ENCODE data around the gene SWI5.

The SWI5 gene

DNA sequence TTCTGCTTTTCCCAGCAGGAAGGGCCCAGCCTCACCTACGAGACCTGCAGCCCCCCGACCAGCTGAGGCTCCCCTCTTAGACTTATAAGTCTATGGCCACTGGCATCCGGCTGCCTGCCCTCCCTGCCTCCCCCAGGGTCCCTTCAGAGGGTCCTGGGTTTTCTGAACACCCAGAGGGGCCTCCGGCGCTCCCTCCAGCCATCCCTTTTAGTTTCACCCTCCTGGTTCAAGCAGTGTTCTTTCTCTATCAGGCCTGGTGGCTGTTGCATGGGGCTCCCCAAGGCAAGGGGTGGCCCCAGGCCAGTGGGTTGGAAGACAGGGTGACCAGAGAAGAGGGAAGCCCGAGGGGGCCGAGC is 22.1 kb upstream of the SWI5 start:
- H3K4me1 ChIP-seq (ENCODE audit: control insufficient read depth, insufficient read depth, low read length): peaks cover 4% of the 10 kb centered on the region
- no peaks in the 10 kb centered on the region for H3K27me3 ChIP-seq (ENCODE audit: control insufficient read depth, insufficient read depth, low read length)
- no peaks in the 10 kb centered on the region for H3K9me3 ChIP-seq (ENCODE audit: control insufficient read depth, insufficient read depth, low read length)
- H3K4me3 ChIP-seq (ENCODE audit: low read depth, low read length): no peak overlapping the region
- peaks cover 26% of the 10 kb centered on the region for H3K36me3 ChIP-seq (ENCODE audit: control insufficient read depth, insufficient read depth, low read length)
- H3K9ac ChIP-seq (ENCODE audit: low read depth, low read length): no peak overlapping the region

DNA sequence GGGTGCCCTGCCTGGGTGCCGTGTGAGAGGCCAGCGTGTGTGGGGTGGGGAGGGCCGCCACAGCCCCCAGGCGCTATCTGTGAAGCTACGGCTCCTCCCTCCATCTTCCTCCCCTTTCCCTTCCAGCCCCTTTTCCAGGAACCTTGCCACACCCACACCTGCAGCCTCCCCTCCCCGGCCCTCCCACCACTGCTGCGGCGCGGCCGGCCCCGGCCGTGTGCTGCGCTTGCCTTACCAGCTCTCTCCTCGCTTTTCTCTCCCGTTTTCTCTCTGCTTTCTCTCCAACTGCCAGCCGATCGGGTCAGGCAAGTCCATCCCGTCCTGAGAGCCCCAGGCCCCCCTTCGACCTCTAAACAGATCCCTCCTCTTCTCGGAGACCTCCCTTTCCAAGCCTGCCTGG is 21.7 kb upstream of the SWI5 start:
- Histone ChIP-seq H3K4me1 (ENCODE audit: control insufficient read depth, insufficient read depth, low read length) (peaks cover 4% of the 10 kb centered on the region), H3K27me3 (ENCODE audit: control insufficient read depth, insufficient read depth, low read length) (no peaks in the 10 kb centered on the region), H3K4me3 (ENCODE audit: low read depth, low read length) (no peak overlapping the region), H3K36me3 (ENCODE audit: control insufficient read depth, insufficient read depth, low read length) (peaks cover 29% of the 10 kb centered on the region), H3K9ac (ENCODE audit: low read depth, low read length) (no peak overlapping the region), H3K9me3 (ENCODE audit: control insufficient read depth, insufficient read depth, low read length) (no peaks in the 10 kb centered on the region)

DNA sequence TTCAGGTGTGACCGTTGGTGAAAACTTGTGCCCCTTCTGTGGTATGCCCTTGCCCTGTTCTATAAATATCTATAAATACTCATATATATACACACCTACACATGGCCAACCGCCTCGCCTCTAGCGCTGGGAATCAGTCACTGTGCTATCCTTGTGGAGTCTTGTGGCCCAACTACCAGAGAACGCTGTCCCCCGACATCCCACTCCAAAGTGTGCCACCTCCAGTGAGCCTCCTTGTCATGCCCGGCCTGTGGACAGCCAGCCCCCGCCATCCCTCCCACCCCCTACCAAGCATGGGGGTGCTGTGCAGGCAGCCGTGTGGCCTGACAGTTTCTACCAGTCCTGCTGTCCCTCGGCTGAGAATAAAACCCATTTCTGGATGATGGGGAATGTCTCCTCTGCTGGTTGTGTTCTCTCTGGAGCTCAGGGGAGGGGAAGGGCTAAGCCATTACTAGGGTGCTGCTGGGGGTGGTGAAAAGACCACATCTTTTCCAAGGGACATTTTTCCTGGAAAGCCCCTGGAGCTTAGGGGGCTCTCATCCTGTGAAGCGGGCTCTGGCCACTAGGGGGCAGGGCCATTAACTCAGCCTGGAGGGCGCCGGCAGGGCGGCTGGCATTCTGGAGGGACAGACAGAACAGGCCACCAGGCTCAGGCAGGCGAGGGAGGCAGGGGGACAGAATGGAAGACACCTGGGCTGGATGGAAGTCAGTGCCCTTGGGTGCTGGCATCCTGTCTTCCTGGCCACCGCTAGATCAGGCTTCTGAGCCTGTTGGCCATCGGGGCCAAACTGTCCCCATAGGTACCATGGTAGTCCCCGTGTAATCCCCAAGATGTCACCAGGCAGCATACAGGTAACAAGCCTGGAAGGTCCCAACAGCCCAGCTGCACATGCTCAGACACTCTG is 21.0 kb upstream of the SWI5 start:
- Histone ChIP-seq H3K4me3 (ENCODE audit: low read depth, low read length) (no peak overlapping the region), H3K27me3 (ENCODE audit: control insufficient read depth, insufficient read depth, low read length) (no peaks in the 10 kb centered on the region), H3K36me3 (ENCODE audit: control insufficient read depth, insufficient read depth, low read length) (peaks cover 33% of the 10 kb centered on the region), H3K9ac (ENCODE audit: low read depth, low read length) (no peak overlapping the region), H3K4me1 (ENCODE audit: control insufficient read depth, insufficient read depth, low read length) (peaks cover 4% of the 10 kb centered on the region), H3K9me3 (ENCODE audit: control insufficient read depth, insufficient read depth, low read length) (no peaks in the 10 kb centered on the region)

DNA sequence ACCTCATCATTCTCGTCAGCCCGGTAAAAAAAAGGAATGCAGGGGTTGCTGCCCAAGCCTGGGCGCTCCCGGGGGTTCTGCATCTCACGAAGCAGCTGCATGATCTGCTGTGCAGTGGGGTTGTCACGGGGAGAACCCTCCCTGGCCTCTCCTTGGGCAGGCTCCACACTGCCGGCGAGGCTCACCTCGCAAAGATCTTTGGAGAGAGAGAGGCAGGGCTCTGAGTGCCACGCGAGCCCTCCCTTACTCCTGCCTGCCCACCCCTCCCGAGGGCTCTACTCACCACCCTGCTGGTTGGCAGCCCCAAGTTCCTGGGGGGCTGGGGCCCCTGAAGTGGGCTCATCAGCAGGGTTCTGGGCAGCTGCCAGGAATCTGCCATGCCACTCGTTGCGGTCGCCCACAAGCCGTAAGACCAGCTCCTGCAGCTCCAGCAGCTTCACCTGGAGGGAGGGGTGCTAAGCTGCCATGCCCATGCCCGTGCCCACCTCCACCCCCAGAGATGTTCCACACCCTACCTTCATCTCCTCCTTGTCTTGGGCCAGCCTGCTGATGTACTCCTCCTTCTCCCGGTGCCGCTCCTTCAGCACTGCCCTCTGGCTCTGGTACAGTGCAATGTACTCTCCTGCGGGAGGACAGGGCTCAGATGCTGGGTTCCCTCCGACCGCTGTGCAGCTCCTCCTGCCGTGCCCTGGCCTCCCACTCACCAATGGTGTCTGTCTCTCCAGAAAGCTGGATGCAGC is 18.8 kb upstream of the SWI5 start:
- no peaks in the 10 kb centered on the region for H3K9me3 ChIP-seq (ENCODE audit: control insufficient read depth, insufficient read depth, low read length)
- no peaks in the 10 kb centered on the region for H3K27me3 ChIP-seq (ENCODE audit: control insufficient read depth, insufficient read depth, low read length)
- H3K4me3 ChIP-seq (ENCODE audit: low read depth, low read length): no peak overlapping the region
- H3K4me1 ChIP-seq (ENCODE audit: control insufficient read depth, insufficient read depth, low read length): no peaks in the 10 kb centered on the region
- peaks cover 49% of the 10 kb centered on the region for H3K36me3 ChIP-seq (ENCODE audit: control insufficient read depth, insufficient read depth, low read length)
- H3K9ac ChIP-seq (ENCODE audit: low read depth, low read length): no peak overlapping the region

DNA sequence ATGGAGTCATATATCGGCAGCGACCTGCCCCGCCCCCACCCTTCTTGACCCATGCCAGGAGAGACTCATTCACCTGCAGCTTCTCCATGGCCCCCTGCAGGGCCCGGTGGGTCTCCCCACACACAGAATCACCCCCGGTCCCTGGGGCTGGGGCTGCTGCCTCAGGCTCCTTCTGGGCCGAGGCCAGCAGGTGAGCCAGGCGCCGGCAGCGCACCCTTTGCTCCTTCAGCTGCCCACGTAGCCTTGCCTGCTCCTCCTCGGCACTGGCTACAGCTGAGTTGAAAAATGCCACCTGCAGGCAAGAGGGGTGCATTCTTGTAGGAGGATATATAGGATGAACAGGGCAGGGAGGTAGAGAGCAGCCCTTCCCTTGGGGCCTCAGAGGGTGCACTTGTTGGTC is 18.2 kb upstream of the SWI5 start:
- no peak overlapping the region for H3K4me3 ChIP-seq (ENCODE audit: low read depth, low read length)
- H3K9me3 ChIP-seq (ENCODE audit: control insufficient read depth, insufficient read depth, low read length): no peaks in the 10 kb centered on the region
- H3K4me1 ChIP-seq (ENCODE audit: control insufficient read depth, insufficient read depth, low read length): no peaks in the 10 kb centered on the region
- no peaks in the 10 kb centered on the region for H3K27me3 ChIP-seq (ENCODE audit: control insufficient read depth, insufficient read depth, low read length)
- peaks cover 52% of the 10 kb centered on the region for H3K36me3 ChIP-seq (ENCODE audit: control insufficient read depth, insufficient read depth, low read length)
- H3K9ac ChIP-seq (ENCODE audit: low read depth, low read length): no peak overlapping the region

DNA sequence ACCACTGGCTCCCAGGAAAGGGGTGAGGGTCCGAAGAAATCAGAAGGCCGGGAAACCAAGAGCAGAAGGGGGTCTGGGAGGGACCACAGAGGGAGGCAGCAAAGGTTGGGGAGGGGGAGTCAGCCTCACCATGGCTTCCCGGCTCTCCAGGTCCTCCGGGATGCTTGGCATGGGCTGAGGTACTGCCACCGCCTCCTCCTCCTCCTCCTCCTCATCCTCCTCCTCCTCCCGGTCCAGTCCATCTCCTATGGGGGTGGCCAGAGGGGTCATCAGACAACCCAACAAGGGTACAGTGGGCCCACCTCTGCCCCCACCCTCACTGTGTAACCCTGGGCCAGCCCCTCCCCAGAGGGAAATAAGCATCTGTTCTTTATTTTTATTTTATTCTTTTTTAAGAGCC is 17.8 kb upstream of the SWI5 start:
- H3K4me3 ChIP-seq (ENCODE audit: low read depth, low read length): no peak overlapping the region
- H3K9ac ChIP-seq (ENCODE audit: low read depth, low read length): no peak overlapping the region
- H3K27me3 ChIP-seq (ENCODE audit: control insufficient read depth, insufficient read depth, low read length): no peaks in the 10 kb centered on the region
- no peaks in the 10 kb centered on the region for H3K9me3 ChIP-seq (ENCODE audit: control insufficient read depth, insufficient read depth, low read length)
- H3K36me3 ChIP-seq (ENCODE audit: control insufficient read depth, insufficient read depth, low read length): peaks cover 50% of the 10 kb centered on the region
- H3K4me1 ChIP-seq (ENCODE audit: control insufficient read depth, insufficient read depth, low read length): no peaks in the 10 kb centered on the region

DNA sequence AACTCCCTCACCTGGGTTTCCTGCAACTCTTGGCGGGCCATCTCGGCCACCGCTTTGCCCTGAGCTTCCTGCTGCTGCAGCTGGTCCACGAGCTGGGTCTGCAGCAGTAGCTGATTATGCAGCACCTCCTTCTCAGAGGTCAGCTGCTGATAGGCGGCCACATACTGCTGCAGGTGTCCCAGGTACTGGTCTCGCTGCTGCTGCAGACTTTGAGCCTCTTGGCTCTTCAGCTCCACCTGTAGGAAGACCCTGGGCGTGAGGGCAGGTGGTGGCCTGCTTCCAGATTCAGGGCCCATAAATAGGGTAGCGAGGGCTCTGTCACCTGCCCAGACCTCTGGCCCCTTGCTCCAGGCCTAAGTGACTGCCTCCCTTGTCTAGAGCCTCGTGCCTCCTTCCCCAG is 16.9 kb upstream of the SWI5 start:
- Histone ChIP-seq H3K9me3 (ENCODE audit: control insufficient read depth, insufficient read depth, low read length) (no peaks in the 10 kb centered on the region), H3K27me3 (ENCODE audit: control insufficient read depth, insufficient read depth, low read length) (no peaks in the 10 kb centered on the region), H3K4me1 (ENCODE audit: control insufficient read depth, insufficient read depth, low read length) (no peaks in the 10 kb centered on the region), H3K4me3 (ENCODE audit: low read depth, low read length) (no peak overlapping the region), H3K9ac (ENCODE audit: low read depth, low read length) (no peak overlapping the region), H3K36me3 (ENCODE audit: control insufficient read depth, insufficient read depth, low read length) (peaks cover 47% of the 10 kb centered on the region)

DNA sequence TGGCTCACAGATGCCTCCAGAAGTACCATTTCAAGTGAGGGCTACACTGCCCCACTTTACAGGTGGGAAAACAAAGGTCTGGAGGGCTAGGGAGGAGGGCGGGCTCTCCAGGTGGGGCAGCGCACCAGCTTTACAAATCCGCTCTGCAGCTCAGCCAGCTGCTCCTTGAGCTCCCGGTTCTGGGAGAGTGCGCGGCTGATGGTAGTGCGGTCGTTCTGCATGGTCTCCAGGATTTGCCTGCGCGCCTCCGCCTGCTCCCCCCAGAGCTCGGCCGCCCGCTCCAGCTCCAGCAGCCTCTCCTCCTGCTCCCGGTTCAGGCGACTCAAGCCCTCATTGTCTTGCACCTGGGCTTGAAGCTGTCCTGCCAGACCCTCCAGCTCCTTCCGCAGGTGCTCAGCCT is 15.7 kb upstream of the SWI5 start:
- no peaks in the 10 kb centered on the region for H3K27me3 ChIP-seq (ENCODE audit: control insufficient read depth, insufficient read depth, low read length)
- H3K36me3 ChIP-seq (ENCODE audit: control insufficient read depth, insufficient read depth, low read length): peaks cover 47% of the 10 kb centered on the region
- H3K9me3 ChIP-seq (ENCODE audit: control insufficient read depth, insufficient read depth, low read length): no peaks in the 10 kb centered on the region
- no peaks in the 10 kb centered on the region for H3K4me1 ChIP-seq (ENCODE audit: control insufficient read depth, insufficient read depth, low read length)
- no peak overlapping the region for H3K9ac ChIP-seq (ENCODE audit: low read depth, low read length)
- no peak overlapping the region for H3K4me3 ChIP-seq (ENCODE audit: low read depth, low read length)

DNA sequence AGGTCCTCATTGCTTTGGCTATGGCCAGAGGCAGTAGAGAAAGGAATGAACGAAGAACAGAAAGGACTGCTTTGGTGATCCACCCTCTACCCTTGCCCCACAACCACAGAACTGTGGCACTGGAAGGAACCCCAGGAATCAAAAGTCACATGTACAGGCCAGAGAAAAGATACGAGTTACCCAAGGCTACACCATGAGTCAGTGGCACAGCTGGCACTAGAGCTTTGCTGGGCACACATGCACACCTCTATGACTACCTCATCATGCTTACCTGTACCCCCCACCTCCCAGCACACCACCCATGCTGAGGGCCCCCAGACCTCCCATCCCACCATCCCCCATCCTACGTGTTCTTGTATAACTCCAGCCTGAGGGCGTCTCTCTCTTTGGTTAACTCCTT is 13.4 kb upstream of the SWI5 start:
- H3K36me3 ChIP-seq (ENCODE audit: control insufficient read depth, insufficient read depth, low read length): peaks cover 44% of the 10 kb centered on the region
- no peak overlapping the region for H3K9ac ChIP-seq (ENCODE audit: low read depth, low read length)
- H3K9me3 ChIP-seq (ENCODE audit: control insufficient read depth, insufficient read depth, low read length): no peaks in the 10 kb centered on the region
- H3K27me3 ChIP-seq (ENCODE audit: control insufficient read depth, insufficient read depth, low read length): no peaks in the 10 kb centered on the region
- no peaks in the 10 kb centered on the region for H3K4me1 ChIP-seq (ENCODE audit: control insufficient read depth, insufficient read depth, low read length)
- no peak overlapping the region for H3K4me3 ChIP-seq (ENCODE audit: low read depth, low read length)

DNA sequence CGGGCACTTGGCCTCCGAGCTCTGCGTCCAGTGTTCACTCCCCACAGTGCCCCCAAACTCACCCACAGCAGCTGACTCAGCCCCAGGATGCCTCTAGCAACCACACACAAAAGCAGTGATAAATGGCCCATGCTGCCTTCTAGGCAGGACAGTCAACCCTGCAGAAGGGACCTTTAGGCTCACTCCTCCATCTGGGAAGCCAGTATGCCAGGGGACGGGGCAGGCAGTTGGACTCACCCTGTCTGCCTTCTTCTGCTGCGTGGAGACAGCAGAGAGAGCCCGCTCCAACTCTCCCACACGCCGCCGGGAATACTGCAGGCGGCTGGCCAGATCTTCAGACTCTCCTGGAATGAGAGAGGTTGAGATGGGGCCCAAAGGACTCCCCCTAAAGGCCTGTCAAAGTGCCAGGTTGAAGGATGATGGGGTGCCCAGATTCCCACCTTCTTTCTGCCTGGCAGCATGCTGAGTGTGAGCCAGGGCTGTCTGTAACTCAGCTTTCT is 10.7 kb upstream of the SWI5 start:
- no peaks in the 10 kb centered on the region for H3K4me1 ChIP-seq (ENCODE audit: control insufficient read depth, insufficient read depth, low read length)
- H3K36me3 ChIP-seq (ENCODE audit: control insufficient read depth, insufficient read depth, low read length): peaks cover 28% of the 10 kb centered on the region

DNA sequence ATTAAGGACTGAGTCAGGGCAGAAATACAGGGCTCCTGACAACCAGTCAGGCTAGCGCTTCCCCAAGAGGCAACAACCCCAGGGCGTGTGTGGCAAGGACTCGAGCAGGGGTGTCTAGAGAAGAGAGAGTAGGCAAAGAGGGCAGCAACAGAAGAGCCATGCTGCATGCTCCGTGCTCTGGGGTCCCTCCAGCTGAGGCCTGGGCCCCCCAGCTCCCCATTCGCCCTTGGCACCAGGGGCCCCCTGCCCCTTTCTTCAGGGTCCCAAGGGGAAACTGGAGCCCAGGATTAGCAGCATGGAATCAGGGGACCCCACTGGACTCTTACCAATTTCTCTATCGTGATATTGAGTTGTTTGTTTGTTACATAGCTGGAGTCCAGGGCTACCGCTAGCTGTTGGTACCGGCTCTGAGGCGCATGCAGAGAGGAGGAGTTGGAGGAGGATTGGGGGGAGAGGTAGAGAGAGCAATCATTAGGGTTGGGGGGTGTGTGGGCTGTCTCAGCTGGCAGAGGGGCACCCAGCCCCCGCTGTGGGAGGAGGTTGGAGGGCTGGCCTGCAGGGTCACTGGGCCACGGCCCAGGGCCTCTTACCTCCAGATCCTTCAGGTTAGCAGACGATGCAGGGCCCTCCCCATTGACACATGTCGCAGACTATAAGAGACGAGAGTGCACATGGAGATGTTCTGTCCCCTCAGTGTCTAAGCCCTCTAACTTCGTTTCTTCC is 9.0 kb upstream of the SWI5 start:
- no peaks in the 10 kb centered on the region for H3K9me3 ChIP-seq (ENCODE audit: control insufficient read depth, insufficient read depth, low read length)
- H3K36me3 ChIP-seq (ENCODE audit: control insufficient read depth, insufficient read depth, low read length): peaks cover 20% of the 10 kb centered on the region
- no peak overlapping the region for H3K4me3 ChIP-seq (ENCODE audit: low read depth, low read length)
- no peak overlapping the region for H3K9ac ChIP-seq (ENCODE audit: low read depth, low read length)
- H3K27me3 ChIP-seq (ENCODE audit: control insufficient read depth, insufficient read depth, low read length): no peaks in the 10 kb centered on the region
- no peaks in the 10 kb centered on the region for H3K4me1 ChIP-seq (ENCODE audit: control insufficient read depth, insufficient read depth, low read length)

More for the DNA sequence above, 10.7 kb upstream of the SWI5 start:
- Histone ChIP-seq H3K9me3 (ENCODE audit: control insufficient read depth, insufficient read depth, low read length) (no peaks in the 10 kb centered on the region), H3K9ac (ENCODE audit: low read depth, low read length) (no peak overlapping the region), H3K4me3 (ENCODE audit: low read depth, low read length) (no peak overlapping the region), H3K27me3 (ENCODE audit: control insufficient read depth, insufficient read depth, low read length) (no peaks in the 10 kb centered on the region)
